Retinal pigment epithelial cell (primary cell): ENCODE measurements around the gene NEURL1.

ENCODE experiments used
- DNase-seq: peaks from one replicate; pipeline ENCODE4 v3.0.0-alpha.2; 2010; ENCODE audit warnings: low read depth
- H3K4me3 ChIP-seq: 2 replicates; pipeline ENCODE4 v1.5.1; 2011; ENCODE audit warnings: mild to moderate bottlenecking, low read length, control low read depth, moderate library complexity
- TF ChIP-seq, protein P1 (sequence below): conservative IDR thresholded peaks from 2 replicates; pipeline ENCODE4 v1.5.1; 2011; ENCODE audit warnings: low read depth, low read length, control low read depth, inconsistent platforms

NEURL1 gene

DNA sequence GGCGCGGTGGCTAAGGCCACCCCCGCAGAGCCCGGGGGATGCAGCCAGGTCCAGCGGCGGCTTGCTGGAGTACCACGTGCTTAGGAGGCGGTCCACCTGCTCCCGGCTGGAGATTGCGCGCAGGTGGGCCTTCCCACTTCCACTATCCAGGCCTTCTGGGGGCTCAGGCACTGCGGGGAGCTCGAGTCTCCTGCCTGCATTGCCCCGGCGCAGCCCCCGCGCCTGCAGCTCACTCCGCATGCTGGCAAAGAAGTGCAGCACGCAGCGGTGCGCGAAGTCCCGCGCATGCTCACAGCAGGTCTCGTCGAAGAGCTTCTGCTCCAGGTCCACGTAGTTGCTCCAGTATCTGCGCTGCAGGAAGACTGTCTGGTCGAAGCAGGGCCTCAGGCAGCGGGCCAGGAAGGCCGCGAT lies 20.2 kb upstream of the NEURL1 start:
- TF ChIP-seq, protein P1, sequence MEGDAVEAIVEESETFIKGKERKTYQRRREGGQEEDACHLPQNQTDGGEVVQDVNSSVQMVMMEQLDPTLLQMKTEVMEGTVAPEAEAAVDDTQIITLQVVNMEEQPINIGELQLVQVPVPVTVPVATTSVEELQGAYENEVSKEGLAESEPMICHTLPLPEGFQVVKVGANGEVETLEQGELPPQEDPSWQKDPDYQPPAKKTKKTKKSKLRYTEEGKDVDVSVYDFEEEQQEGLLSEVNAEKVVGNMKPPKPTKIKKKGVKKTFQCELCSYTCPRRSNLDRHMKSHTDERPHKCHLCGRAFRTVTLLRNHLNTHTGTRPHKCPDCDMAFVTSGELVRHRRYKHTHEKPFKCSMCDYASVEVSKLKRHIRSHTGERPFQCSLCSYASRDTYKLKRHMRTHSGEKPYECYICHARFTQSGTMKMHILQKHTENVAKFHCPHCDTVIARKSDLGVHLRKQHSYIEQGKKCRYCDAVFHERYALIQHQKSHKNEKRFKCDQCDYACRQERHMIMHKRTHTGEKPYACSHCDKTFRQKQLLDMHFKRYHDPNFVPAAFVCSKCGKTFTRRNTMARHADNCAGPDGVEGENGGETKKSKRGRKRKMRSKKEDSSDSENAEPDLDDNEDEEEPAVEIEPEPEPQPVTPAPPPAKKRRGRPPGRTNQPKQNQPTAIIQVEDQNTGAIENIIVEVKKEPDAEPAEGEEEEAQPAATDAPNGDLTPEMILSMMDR: no peak
- no peak for DNase-seq
- no peak overlapping the region for H3K4me3 ChIP-seq

DNA sequence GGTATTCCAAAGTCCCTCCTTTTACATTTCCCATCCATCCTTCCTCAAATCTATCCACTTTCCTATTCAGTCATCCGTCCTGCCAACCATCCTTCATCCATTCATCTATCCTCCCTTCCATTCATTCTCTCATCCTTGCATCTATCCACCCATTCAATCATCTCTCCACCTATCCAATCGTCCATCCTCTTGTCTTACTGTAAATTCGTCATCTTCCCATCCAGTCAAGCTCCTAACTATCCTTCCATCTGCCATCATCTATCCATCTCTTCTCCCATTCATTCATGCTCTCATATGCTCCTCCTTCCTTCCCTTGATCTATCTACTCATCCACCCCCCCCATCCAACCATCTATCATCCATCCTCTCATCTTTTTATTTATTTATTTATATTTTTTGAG lies 19.4 kb upstream of the NEURL1 start:
- TF ChIP-seq, protein P1: no peak
- no peak overlapping the region for H3K4me3 ChIP-seq

DNA sequence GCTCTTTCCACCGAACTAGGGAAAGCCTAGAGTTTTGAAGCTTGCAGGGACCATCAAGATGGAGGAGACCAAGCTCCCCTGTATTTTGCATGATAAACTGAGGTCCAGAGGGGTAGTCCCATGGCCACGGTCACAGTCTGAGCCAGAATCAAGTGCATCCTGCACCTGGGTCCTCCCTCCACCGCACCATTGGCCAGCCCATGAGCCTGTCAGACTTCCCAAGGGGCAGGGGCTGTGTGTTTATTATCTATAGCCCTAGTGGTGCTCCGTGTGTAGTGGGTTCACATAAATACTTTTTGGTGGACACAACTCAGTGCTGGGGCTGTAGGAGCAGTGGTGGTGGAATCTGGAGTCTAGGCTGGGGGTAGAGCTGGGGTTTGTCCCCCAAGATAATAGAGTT lies 18.1 kb upstream of the NEURL1 start:
- DNase-seq: no peak

More for the DNA sequence above, 19.4 kb upstream of the NEURL1 start:
- DNase-seq: no peak

DNA sequence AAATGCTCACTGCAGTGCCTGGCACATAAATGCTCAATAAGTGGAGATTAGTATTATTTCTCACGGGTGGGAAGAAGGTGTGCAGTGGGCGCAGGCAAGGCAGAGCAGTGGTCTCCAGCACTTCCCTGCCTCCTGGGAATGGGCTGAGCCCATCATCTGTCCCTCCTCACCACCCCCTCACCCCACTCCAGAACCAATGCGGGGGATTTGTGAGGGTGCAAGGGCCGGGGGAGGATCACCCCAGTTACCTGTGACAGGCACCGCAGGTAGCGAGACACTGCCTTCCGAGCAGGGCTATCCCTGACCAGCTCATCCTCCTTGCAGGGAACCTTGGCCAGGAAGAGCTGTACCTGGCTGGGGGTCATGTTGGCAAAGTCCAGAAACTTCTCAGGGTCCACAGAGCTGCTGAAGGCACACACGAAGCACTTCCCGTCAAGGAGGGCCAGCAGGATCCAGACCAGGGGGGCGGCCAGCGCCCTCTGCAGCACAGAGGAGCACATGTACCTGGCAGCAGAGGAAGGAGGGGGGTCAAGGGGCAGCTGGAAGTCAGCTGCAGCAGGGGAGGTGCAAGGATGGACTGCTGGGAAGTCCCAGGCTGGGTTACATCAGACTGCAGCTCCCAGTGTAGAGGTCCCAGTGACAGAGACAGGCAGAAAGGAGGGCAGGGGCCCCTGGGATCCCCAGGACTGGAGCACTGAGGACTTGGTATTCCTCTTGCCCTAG lies 17.3 kb upstream of the NEURL1 start:
- DNase-seq: no peak
- H3K4me3 ChIP-seq: no peak overlapping the region
- TF ChIP-seq, protein P1: peak; percentile 24

More for the DNA sequence above, 18.1 kb upstream of the NEURL1 start:
- TF ChIP-seq, protein P1: no peak
- H3K4me3 ChIP-seq: no peak overlapping the region

DNA sequence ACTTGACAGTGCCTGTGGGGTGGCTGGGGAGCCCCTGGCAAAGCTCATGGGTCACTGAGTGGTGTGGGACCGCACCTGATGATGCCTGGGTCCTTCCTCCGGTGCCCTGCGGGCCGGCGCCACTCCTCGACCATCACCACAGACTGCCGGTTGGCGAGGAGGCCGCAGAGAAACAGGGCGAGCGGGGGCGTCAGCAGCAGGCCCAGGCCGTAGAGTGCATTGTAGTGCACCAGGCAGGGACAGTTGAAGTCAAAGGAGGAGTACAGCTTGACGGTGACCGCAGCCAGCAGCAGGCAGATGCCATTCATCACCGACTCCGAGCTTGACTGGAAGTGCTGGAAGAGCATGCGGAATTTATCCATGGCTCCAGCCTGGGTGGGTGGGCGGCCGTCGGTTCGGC lies 14.8 kb upstream of the NEURL1 start:
- TF ChIP-seq, protein P1: no peak
- no peak overlapping the region for H3K4me3 ChIP-seq
- no peak for DNase-seq

DNA sequence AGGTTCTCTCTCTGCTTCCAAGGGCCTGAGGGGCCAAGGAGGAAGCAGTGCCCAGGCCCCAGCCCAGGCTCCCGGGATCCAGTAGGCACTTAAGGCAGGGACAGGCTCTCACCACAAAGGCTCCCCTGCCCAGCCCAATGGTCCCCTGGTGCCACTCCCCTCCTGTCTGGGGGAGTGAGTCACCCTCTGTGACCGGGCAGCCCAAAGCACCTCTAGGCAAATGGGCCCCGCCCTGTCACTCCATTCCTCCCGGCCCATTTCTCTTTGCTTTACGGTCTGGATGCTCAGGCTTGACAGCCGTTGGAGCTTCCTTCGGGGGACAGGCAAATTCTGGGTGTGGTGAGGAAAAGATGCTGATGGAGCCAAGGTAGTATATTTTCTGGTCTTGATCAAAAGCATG lies 14.4 kb upstream of the NEURL1 start, which contains the start of gene CALHM3:
Gene CALHM3, minus strand, starts transcription at position 106 of the 400 bp plus-strand sequence. CDS start 208 bp downstream, outside the sequence.
- no peak within 1 kb of the TSS for H3K4me3 ChIP-seq
- TF ChIP-seq, protein P1: no peak
- no peak for DNase-seq

DNA sequence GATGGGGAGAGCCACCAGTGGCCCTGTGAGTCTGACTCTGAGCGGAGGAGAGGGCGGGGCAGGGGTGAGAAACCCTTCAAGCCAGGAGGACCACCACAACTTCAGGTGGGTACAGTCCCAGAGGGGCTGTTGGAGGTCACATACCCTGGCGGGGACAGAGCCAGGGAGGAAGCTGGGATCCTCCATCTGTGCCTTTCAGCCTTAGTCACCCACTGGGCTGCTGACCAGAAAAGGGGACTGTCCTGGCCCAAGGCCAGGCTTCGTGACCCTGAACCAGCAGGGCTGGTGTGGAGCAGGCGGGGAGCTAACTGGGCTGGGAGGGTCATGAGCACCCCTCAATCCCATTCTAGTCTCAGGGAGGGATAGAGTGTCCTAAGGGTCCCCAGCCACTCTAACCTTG lies 13.0 kb upstream of the NEURL1 start:
- TF ChIP-seq, protein P1: no peak
- DNase-seq: no peak

More for the DNA sequence above, 13.0 kb upstream of the NEURL1 start:
- no peak overlapping the region for H3K4me3 ChIP-seq
